Testis (tissue), 3 donors: ENCODE measurements around the gene LPP. TPM values are rescaled to one million over a fixed set of nuclear protein-coding genes. Genes with fewer than 3 reads are reported as not detected.

Source experiments
- DNase-seq: peaks from one replicate; pipeline ENCODE4 v3.0.0-alpha.2; 2019
- H3K27ac ChIP-seq, 2 donors: fragments of 200-600 bp; sonication (generic); one replicate each; pipeline ENCODE4 v1.5.1; 2019
- H3K27me3 ChIP-seq: fragments of 200-600 bp; sonication (generic); one replicate; pipeline ENCODE4 v1.5.1; 2019
- H3K36me3 ChIP-seq: fragments of 200-600 bp; sonication (generic); one replicate; pipeline ENCODE4 v1.5.1; 2017; ENCODE audit warnings: low read depth; ENCODE audit errors: missing control alignments
- H3K4me1 ChIP-seq: fragments of 200-600 bp; sonication (generic); one replicate; pipeline ENCODE4 v1.5.1; 2019
- H3K4me3 ChIP-seq, 2 donors: fragments of 200-600 bp; sonication (generic); one replicate each; pipeline ENCODE4 v1.5.1; 2017 to 2019
- H3K9me3 ChIP-seq: fragments of 200-600 bp; sonication (generic); one replicate; pipeline ENCODE4 v1.5.1; 2017
- POLR2A ChIP-seq: fragments of 450-650 bp; IDR thresholded peaks from one replicate; pipeline ENCODE4 v1.6.1; 2017; ENCODE audit warnings: antibody characterized with exemption, mild to moderate bottlenecking, moderate library complexity
- WGBS, 2 donors: methylation state at CpG; one replicate each; pipeline ENCODE4 v1.1.5; 2018; 5-methylcytosine and 5-hydroxymethylcytosine counted together
- intact Hi-C: fragments of 100-400 bp; cut with DNase I; formaldehyde crosslinking; loops from one replicate; pipeline ENCODE4 v1.15.1; 2023; ENCODE audit warnings: low total_unique reads
- polyA plus RNA-seq: library from polyadenylated mRNA; stranded (reverse); fragments of 350-450 nt; fragmentation: Illumina TruSeq; extraction: RNeasy Lipid Tissue Mini Kit (QIAGEN cat#74804); gene quantifications from one replicate; pipeline ENCODE4 v1.2.3, GENCODE V29; 2014; ENCODE audit warnings: low read depth, low replicate concordance; ENCODE audit not compliant: insufficient read depth
- total RNA-seq, 2 donors: library from RNA; depleted of rRNA; stranded (reverse); fragments of >200 nt; gene quantifications; one replicate each; pipeline ENCODE4 v1.2.3, GENCODE V29; 2016
- TF ChIP-seq, protein P1 (sequence below), 3 experiments: fragments of 450-650 bp in 2 of 3; fragments of 200-600 bp in 1 of 3; sonication (generic) in 1 of 3; IDR thresholded peaks; one replicate each; pipeline ENCODE4 v1.5.1; 2016 to 2019; ENCODE audit warnings: antibody characterized with exemption in 3 of 3, mild to moderate bottlenecking in 2 of 3, moderate library complexity in 1 of 3

The LPP gene
- total and polyA plus RNA-seq, 3 donors from 2014 or later = 89.9 to 135 (median 132) TPM

DNA sequence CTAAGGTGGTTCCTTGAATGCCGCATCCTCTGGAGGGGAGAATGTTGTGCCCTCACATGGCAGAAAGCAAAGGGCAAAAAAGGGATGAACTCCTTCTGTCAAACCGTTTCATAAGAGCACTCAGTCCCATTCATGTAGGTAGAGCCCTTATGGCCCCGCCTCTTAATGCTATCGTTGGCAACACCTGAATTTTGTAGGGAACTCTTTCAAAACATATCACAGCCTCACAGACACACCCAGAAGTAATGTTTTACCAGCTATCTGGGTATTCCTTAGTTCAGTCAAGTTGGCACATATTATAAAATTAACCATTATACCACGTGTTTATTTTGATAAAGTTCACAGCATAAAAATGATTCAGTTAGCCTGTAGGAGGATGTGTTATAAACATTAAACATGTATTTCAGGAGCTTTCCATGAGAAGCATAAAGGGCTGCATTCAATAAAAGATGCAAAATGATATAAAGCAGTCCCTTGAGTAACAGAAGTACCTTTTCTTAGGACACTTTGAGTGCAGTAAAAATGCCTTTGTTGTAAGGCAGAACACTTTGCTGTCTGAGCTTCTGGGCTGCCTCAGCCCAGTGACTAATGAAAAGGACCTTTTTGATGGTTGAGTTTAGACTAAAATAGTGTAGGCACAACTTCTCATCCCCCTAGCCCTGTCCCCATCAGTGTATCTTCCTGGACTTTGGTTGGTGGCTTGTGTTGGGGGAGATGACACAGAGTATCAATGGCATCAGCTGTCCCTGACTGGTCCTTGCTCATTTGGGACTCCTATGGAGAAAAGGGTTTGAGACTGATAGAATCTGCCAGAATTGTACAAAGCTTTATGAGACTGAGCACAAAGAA, 754.3 kb downstream of the LPP start:
- Histone ChIP-seq H3K4me1 (peaks cover 9% of the 10 kb centered on the region), H3K4me3 (no peak overlapping the region), H3K27me3 (no peaks in the 10 kb centered on the region), H3K9me3 (no peaks in the 10 kb centered on the region), H3K27ac (no peak overlapping the region), H3K36me3 (no peaks in the 10 kb centered on the region)
- WGBS, 2 donors = 91 to 94% methylated on average over 5 of the region's 5 CpGs
- no peak for DNase-seq
- intact Hi-C loops = no loop called here
- no peak for TF ChIP-seq POLR2A
- TF ChIP-seq, protein P1, sequence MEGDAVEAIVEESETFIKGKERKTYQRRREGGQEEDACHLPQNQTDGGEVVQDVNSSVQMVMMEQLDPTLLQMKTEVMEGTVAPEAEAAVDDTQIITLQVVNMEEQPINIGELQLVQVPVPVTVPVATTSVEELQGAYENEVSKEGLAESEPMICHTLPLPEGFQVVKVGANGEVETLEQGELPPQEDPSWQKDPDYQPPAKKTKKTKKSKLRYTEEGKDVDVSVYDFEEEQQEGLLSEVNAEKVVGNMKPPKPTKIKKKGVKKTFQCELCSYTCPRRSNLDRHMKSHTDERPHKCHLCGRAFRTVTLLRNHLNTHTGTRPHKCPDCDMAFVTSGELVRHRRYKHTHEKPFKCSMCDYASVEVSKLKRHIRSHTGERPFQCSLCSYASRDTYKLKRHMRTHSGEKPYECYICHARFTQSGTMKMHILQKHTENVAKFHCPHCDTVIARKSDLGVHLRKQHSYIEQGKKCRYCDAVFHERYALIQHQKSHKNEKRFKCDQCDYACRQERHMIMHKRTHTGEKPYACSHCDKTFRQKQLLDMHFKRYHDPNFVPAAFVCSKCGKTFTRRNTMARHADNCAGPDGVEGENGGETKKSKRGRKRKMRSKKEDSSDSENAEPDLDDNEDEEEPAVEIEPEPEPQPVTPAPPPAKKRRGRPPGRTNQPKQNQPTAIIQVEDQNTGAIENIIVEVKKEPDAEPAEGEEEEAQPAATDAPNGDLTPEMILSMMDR (IDR thresholded peaks at IDR 0.05) = no peak

DNA sequence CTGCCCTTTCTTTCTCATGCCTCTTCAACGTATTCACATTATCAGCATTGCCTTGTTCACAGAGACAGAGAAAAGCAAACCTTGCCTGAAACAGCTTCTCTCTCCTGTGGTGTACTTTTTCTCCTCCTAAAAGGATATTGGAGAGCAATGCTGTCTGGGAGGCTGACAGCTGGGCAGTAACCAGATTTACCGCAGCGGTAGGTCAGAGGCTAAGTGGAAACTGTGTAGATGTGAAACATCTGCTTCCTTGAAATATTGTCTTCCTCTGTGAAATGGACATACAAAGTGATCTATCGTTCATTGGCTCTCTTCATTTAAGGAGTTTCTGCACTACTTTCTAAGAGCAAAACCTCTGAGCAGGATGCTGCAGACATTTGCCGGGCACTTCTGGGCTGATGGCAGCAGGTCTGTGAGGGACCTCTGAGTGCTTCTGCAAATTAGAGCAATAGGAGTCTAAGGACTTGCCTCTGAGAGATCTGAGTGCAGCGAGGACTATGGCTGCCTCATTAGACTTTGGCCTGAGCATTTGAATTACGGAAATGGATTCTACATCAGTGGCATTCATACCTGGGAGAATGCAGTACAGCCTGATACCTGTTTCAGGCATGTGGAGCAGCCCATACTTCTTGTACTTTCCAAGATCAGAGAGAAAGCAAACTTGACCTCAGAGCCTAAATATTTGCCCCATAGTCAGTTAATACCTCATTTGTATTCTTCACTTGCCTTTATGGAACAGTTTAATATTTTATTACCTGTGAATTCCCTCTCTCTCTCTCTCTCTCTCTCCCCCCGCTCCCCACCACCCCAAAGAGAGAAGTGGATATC, 757.3 kb downstream of the LPP start:
- no peak for DNase-seq
- Histone ChIP-seq H3K9me3 (no peaks in the 10 kb centered on the region), H3K27ac (no peak overlapping the region), H3K36me3 (no peaks in the 10 kb centered on the region), H3K27me3 (no peaks in the 10 kb centered on the region), H3K4me1 (peaks cover 5% of the 10 kb centered on the region), H3K4me3 (no peak overlapping the region)
- 75 to 81% methylated on average over 7 to 8 of the region's 8 CpGs for WGBS, 2 donors
- intact Hi-C loops = no loop called here
- TF ChIP-seq POLR2A = no peak
- TF ChIP-seq, protein P1 (IDR thresholded peaks at IDR 0.05) = no peak

DNA sequence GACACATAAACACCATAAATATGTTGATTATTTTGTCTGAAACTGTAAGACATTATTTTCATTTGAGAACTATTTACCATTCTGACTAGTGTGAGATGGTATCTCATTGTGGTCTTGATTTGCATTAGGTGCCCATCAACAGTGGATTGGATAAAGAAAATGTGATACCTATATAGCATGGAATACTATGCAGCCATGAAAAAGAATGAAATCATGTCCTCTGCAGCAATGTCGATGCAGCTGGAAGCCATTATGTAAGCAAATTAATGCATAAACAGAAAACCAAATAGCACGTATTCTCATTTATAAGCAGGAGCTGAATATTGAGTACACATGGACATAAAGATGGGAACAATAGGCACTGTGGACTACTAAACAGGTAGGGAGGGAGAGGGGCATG, 759.1 kb downstream of the LPP start:
- WGBS, 2 donors = 90 to 96% methylated on average over 2 of the region's 2 CpGs
- intact Hi-C loops = no loop called here
- Histone ChIP-seq H3K9me3 (no peaks in the 10 kb centered on the region), H3K27me3 (no peaks in the 10 kb centered on the region), H3K4me3 (no peak overlapping the region), H3K27ac (no peak overlapping the region), H3K4me1 (no peaks in the 10 kb centered on the region), H3K36me3 (no peaks in the 10 kb centered on the region)
- DNase-seq = no peak
- no peak for TF ChIP-seq POLR2A
- TF ChIP-seq, protein P1 (IDR thresholded peaks at IDR 0.05) = no peak

DNA sequence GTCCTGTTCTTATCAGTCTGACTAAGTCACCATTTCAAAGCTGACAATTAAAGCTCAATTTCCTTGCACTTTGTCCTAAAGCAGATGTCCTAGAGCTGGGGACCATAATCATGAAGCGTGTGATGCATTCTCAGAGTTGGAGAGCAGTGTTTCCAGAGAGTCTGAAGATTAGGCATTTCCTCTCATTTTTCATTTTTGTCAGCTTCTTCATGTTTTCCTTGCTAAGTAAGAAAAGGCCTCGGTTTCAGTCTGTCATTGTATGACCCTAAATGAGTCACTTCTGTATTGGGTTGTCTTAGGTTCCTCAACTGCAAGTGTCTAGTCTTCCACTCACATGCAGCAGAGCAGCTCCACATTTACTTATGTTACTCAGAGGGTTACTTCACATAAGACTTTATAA, 760.6 kb downstream of the LPP start:
- Histone ChIP-seq H3K4me1 (no peaks in the 10 kb centered on the region), H3K9me3 (no peaks in the 10 kb centered on the region), H3K27me3 (no peaks in the 10 kb centered on the region), H3K36me3 (no peaks in the 10 kb centered on the region), H3K27ac (no peak overlapping the region), H3K4me3 (no peak overlapping the region)
- no peak for DNase-seq
- 64 to 69% methylated on average over 2 of the region's 2 CpGs for WGBS, 2 donors
- intact Hi-C loops = no loop called here
- TF ChIP-seq POLR2A = no peak
- TF ChIP-seq, protein P1 (IDR thresholded peaks at IDR 0.05) = no peak
